ENCODE results near the gene ZNF394. TPM values are rescaled to one million over a fixed set of nuclear protein-coding genes. Genes with fewer than 3 reads are reported as not detected.

Gene ZNF394
- total RNA-seq, 1 experiment from 2014 or later = 22.1 TPM

DNA sequence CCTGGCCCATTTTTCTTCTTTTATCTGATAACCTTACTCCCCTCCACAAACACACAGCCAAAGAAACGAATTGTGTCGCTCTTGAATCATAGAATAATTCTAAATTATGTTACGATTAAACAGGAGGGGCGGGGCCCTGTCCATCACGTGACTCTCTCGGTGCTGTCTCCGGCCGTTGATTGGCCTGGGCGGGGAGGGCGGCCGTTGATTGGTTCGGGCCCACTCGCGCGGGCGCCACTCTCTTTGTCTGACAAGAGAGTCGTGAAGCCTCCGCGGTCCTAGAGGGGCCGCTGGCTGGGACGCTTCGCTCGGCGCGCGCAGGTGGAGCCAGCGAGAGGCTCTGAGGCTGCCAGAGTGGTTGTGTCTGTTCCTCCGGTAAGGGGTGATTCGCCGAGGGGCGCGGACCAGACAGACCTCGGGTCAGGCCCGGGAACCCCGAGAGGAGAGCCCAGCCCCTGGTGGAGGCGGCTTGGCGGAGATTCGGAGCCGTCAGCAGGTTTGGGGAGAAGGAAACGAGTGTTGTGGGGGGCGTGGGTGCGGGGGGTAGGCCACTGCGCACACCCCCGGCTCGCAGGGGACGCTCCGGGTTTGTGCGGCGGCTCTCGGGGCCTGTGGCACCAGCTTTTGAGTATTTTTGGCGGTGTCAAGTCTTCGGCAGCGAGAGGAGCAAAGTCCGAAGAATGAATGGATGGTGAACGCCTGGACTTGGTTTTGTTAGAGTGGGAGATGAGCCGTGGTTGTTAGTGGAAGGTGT is 27.3 kb downstream of the ZNF394 start, which contains the start of gene ZNF789 (continued):
- TF ChIP-seq, protein P1, sequence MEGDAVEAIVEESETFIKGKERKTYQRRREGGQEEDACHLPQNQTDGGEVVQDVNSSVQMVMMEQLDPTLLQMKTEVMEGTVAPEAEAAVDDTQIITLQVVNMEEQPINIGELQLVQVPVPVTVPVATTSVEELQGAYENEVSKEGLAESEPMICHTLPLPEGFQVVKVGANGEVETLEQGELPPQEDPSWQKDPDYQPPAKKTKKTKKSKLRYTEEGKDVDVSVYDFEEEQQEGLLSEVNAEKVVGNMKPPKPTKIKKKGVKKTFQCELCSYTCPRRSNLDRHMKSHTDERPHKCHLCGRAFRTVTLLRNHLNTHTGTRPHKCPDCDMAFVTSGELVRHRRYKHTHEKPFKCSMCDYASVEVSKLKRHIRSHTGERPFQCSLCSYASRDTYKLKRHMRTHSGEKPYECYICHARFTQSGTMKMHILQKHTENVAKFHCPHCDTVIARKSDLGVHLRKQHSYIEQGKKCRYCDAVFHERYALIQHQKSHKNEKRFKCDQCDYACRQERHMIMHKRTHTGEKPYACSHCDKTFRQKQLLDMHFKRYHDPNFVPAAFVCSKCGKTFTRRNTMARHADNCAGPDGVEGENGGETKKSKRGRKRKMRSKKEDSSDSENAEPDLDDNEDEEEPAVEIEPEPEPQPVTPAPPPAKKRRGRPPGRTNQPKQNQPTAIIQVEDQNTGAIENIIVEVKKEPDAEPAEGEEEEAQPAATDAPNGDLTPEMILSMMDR (IDR thresholded peaks at IDR 0.05 in 2 of 3, conservative IDR thresholded peaks at IDR 0.05 in 1 of 3; ENCODE audit: borderline replicate concordance in 1 of 3, insufficient read depth in 1 of 3, low read depth in 2 of 3, low read length in 2 of 3) = no peak

DNA sequence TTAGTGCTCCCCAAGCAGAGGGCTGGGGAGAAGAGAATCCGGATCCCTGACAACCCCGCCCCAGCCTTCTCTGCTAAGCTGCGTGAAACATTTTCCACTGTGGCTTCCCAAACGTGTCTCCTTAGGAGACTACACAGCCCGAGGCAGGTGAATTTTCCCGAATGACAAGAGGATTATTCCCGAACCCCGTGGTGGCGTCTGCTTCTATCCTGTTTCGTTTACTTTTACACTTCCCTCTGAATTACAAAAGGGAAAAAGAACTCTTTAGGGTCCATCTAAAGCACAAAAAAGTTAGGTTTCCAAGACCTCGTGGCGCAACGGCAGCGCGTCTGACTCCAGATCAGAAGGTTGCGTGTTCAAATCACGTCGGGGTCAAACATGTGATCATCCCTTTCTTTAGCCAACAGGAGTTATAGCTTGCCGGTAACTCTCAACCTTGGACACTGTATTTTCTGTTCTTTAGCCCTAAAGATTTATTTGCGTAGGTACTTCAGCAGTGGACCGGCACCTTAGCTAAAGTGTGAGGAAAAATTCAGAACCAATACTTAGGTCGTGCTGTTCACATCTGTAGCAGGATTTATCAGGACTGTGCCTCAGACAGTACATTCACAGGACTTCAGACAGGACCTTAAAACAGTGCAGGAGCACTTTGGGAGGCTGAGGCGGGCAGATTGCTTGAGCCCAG is 30.6 kb downstream of the ZNF394 start:
- Histone ChIP-seq H3K4me1 (ENCODE audit: control insufficient read depth in 1 of 2, insufficient read depth in 2 of 2, low read length in 2 of 2) (peaks cover 3 to 28% of the 10 kb centered on the region in 2 experiments; a peak in 3 of 4 replicates), H3K4me2 (ENCODE audit: low read length) (no peak overlapping the region), H4K20me1 (ENCODE audit: insufficient read depth) (no peaks in the 10 kb centered on the region), H3K9ac (ENCODE audit: low read length) (no peak overlapping the region), H2AFZ (ENCODE audit: low read depth, low read length, poor library complexity, severe bottlenecking) (no peak overlapping the region), H3K9me2 (ENCODE audit: insufficient read depth) (no peaks in the 10 kb centered on the region), H3K36me3 (ENCODE audit: control insufficient read depth in 1 of 2, insufficient read depth in 2 of 2, low read length in 2 of 2) (no peaks in the 10 kb centered on the region), H3K4me3 (replicated peaks in 1 of 2; ENCODE audit: low read depth in 1 of 2, low read length in 2 of 2) (no peak overlapping the region), H3K27me3 (ENCODE audit: insufficient read depth, low read length) (no peaks in the 10 kb centered on the region), H3K9me3 (ENCODE audit: control insufficient read depth in 1 of 2, insufficient read depth in 1 of 2, low read depth in 1 of 2, low read length in 2 of 2) (no peaks in the 10 kb centered on the region), H3K27ac (ENCODE audit: low read depth, low read length) (no peak overlapping the region), H3K79me2 (ENCODE audit: insufficient read depth, low read length) (peaks cover 38% of the 10 kb centered on the region)
- POLR2A ChIA-PET = no interaction called here
- CTCF ChIA-PET = no interaction called here
- no peak for DNase-seq (ENCODE audit: low read depth, low spot score)
- RAD21 ChIA-PET (ENCODE audit: low non-redundant PET in 1 of 2, low total read pairs in 2 of 2, uncharacterized antibody in 2 of 2, unreplicated experiment in 2 of 2) = no interaction called here
- no peak for ATAC-seq
- TF ChIP-seq EZH2phosphoT487 (IDR thresholded peaks at IDR 0.05; ENCODE audit: borderline replicate concordance) = no peak
- TF ChIP-seq, protein P1 (IDR thresholded peaks at IDR 0.05 in 2 of 3, conservative IDR thresholded peaks at IDR 0.05 in 1 of 3; ENCODE audit: borderline replicate concordance in 1 of 3, insufficient read depth in 1 of 3, low read depth in 2 of 3, low read length in 2 of 3) = no peak
- TF ChIP-seq TCF7L2 (IDR thresholded peaks at IDR 0.05; ENCODE audit: borderline replicate concordance, extremely low read depth, insufficient read depth, insufficient read length) = no peak
- no peak for TF ChIP-seq JUND (IDR thresholded peaks at IDR 0.05)
- no TSS peak for BruUV-seq (replicated peaks)
- intact Hi-C loops (cut with micrococcal nuclease) = no loop called here

Measured in HCT116 (cell line).